NB4 (cell line): Measurements from ENCODE around the gene CYTH3.
"Not testable (repeated sequence)": the region's sequence is repeated elsewhere in the genome, so short reads cannot be mapped to it uniquely, and the experiment has no call there.

Experiments used
- DNase-seq: peaks from one replicate; pipeline ENCODE4 v3.0.0; 2010; ENCODE audit warnings: low read depth
- H3K4me3 ChIP-seq: one replicate; pipeline ENCODE4 v1.5.1; 2011; ENCODE audit warnings: mild to moderate bottlenecking, low read depth, low read length, moderate library complexity
- CTCF ChIP-seq: IDR thresholded peaks from one replicate; pipeline ENCODE4 v1.5.1; 2012; ENCODE audit warnings: low read depth, low read length
- MAX ChIP-seq: IDR thresholded peaks from 2 replicates; pipeline ENCODE4 v1.6.1; 2011; ENCODE audit warnings: low read depth, low read length
- MYC ChIP-seq: IDR thresholded peaks from 2 replicates; pipeline ENCODE4 v1.6.1; 2011; ENCODE audit warnings: low read depth, low read length
- POLR2A ChIP-seq: IDR thresholded peaks from 2 replicates; pipeline ENCODE4 v1.6.1; 2011; ENCODE audit warnings: mild to moderate bottlenecking; ENCODE audit not compliant: insufficient read length; ENCODE audit errors: extremely low read depth

The CYTH3 gene

GRCh38 chr7:6155596-6155995 is 116.8 kb downstream of the CYTH3 start:
- DNase-seq, result no peak
- no peak for TF ChIP-seq CTCF
- no peak for TF ChIP-seq POLR2A
- TF ChIP-seq MYC, result no peak
- TF ChIP-seq MAX, result no peak
- no peak overlapping the region for H3K4me3 ChIP-seq

GRCh38 chr7:6154542-6155404 is 117.7 kb downstream of the CYTH3 start:
- no peak for DNase-seq
- TF ChIP-seq MYC (no peak), CTCF (no peak), MAX (no peak), POLR2A (no peak)
- H3K4me3 ChIP-seq, result no peak overlapping the region

- TF ChIP-seq MAX (no peak), MYC (no peak), CTCF (no peak), POLR2A (no peak)
- no peak overlapping the region for H3K4me3 ChIP-seq
Observed at GRCh38 chr7:6153646-6154541, 118.5 kb downstream of the CYTH3 start.

GRCh38 chr7:6151994-6152735 is 120.3 kb downstream of the CYTH3 start:
- DNase-seq, result no peak
- no peak overlapping the region for H3K4me3 ChIP-seq
- TF ChIP-seq POLR2A (no peak), CTCF (no peak), MYC (no peak), MAX (no peak)

More at GRCh38 chr7:6153646-6154541, 118.5 kb downstream of the CYTH3 start:
- no peak for DNase-seq

- H3K4me3 ChIP-seq, DNase-seq: not testable (repeated sequence)
Observed at GRCh38 chr7:6151527-6151926, 120.9 kb downstream of the CYTH3 start.

- H3K4me3 ChIP-seq, result no peak overlapping the region
- TF ChIP-seq MAX, result no peak
- no peak for TF ChIP-seq MYC
- TF ChIP-seq POLR2A, result no peak
- TF ChIP-seq CTCF, result no peak
- DNase-seq, result no peak
Observed at GRCh38 chr7:6149996-6150395, 122.4 kb downstream of the CYTH3 start.
